Tibial nerve (tissue), 4 donors: ENCODE measurements around the gene SMC3. TPM values are rescaled to one million over a fixed set of nuclear protein-coding genes. Genes with fewer than 3 reads are reported as not detected.
"Not testable (repeated sequence)": the region's sequence is repeated elsewhere in the genome, so short reads cannot be mapped to it uniquely, and the experiment has no call there.

ENCODE experiments used
- DNase-seq, 2 donors: peaks; one replicate each; pipeline ENCODE4 v3.0.0-alpha.2; 2019; ENCODE audit warnings: low spot score in 2 of 2
- H3K27ac ChIP-seq, 4 donors: fragments of 200-600 bp; sonication (generic) in 3 of 4; one replicate each; pipeline ENCODE4 v1.5.1; 2017 to 2019; ENCODE audit warnings: mild to moderate bottlenecking in 1 of 4
- H3K27me3 ChIP-seq, 2 donors: fragments of 200-600 bp; sonication (generic) in 1 of 2; one replicate each; pipeline versions ENCODE4 v1.5.1 to v1.6.0; 2017 to 2019
- H3K36me3 ChIP-seq, 3 donors: fragments of 200-600 bp; sonication (generic); one replicate each; pipeline ENCODE4 v1.5.1; 2018 to 2019
- H3K4me1 ChIP-seq, 4 donors: fragments of 200-600 bp; sonication (generic) in 3 of 4; one replicate each; pipeline ENCODE4 v1.5.1; 2017 to 2019
- H3K4me3 ChIP-seq, 4 donors: fragments of 200-600 bp; sonication (generic) in 3 of 4; one replicate each; pipeline ENCODE4 v1.5.1; 2017 to 2019; ENCODE audit warnings: mild to moderate bottlenecking in 1 of 4, moderate library complexity in 1 of 4
- H3K9me3 ChIP-seq, 4 donors: fragments of 200-600 bp; sonication (generic) in 3 of 4; one replicate each; pipeline ENCODE4 v1.5.1; 2017 to 2019
- CTCF ChIP-seq, 5 experiments: fragments of 200-600 bp in 3 of 5; fragments of 450-650 bp in 2 of 5; sonication (generic) in 3 of 5; IDR thresholded peaks; one replicate each; pipeline ENCODE4 v1.5.1; 2016 to 2019; ENCODE audit warnings: antibody characterized with exemption in 5 of 5, mild to moderate bottlenecking in 3 of 5, moderate library complexity in 2 of 5
- EP300 ChIP-seq, 2 donors: sonication (generic); formaldehyde crosslinking; IDR thresholded peaks; one replicate each; pipeline ENCODE4 v1.6.1; 2017; ENCODE audit warnings: antibody characterized with exemption in 2 of 2, mild to moderate bottlenecking in 1 of 2
- POLR2A ChIP-seq, 2 donors: fragments of 450-650 bp; IDR thresholded peaks; one replicate each; pipeline ENCODE4 v1.6.1; 2017; ENCODE audit warnings: antibody characterized with exemption in 2 of 2, mild to moderate bottlenecking in 2 of 2, moderate library complexity in 2 of 2
- WGBS, 2 donors: methylation state at CpG; one replicate each; pipeline ENCODE4 v1.1.5; 2018; 5-methylcytosine and 5-hydroxymethylcytosine counted together
- total RNA-seq, 4 donors: library from RNA; depleted of rRNA; stranded (reverse); fragments of >200 nt; gene quantifications; one replicate each; pipeline ENCODE4 v1.1.0, GENCODE V29; 2016

The SMC3 gene
- total RNA-seq, 4 donors from 2014 or later: 31.0 to 41.4 (median 33.4) TPM

GRCh38 chr10:110600487-110601101, 33.1 kb downstream of the SMC3 start:
- 67 to 73% methylated on average over 2 of the region's 2 CpGs for WGBS, 2 donors

DNA sequence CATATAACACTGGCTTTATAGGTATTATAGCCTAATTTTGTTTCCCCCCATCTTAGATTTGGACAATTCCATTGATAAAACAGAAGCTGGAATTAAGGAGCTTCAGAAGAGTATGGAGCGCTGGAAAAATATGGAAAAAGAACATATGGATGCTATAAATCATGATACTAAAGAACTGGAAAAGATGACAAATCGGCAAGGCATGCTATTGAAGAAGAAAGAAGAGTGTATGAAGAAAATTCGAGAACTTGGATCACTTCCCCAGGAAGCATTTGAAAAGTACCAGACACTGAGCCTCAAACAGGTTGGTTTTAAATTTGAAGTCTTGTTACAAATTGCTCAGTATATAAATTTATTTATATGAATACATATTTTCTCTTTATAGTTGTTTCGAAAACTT, 34.1 kb downstream of the SMC3 start:
- no peak for DNase-seq
- Histone ChIP-seq H3K9me3 (no peaks in the 10 kb centered on the region), H3K4me3 (no peak overlapping the region), H3K36me3 (peaks cover 4 to 89% (median 8%) of the 10 kb centered on the region in 3 donors), H3K4me1 (no peaks in the 10 kb centered on the region), H3K27me3 (no peaks in the 10 kb centered on the region), H3K27ac (no peak overlapping the region)
- TF ChIP-seq CTCF (IDR thresholded peaks at IDR 0.05): no peak
- no peak for TF ChIP-seq EP300 (IDR thresholded peaks at IDR 0.05)
- TF ChIP-seq POLR2A (IDR thresholded peaks at IDR 0.05): no peak
- 81 to 86% methylated on average over 4 of the region's 4 CpGs for WGBS, 2 donors

More at GRCh38 chr10:110600487-110601101, 33.1 kb downstream of the SMC3 start:
- Histone ChIP-seq H3K4me3 (no peak overlapping the region), H3K9me3 (no peaks in the 10 kb centered on the region), H3K36me3 (peaks cover 4 to 88% (median 8%) of the 10 kb centered on the region in 3 donors), H3K27ac (no peak overlapping the region), H3K4me1 (no peaks in the 10 kb centered on the region), H3K27me3 (no peaks in the 10 kb centered on the region)
- DNase-seq: no peak
- TF ChIP-seq EP300 (IDR thresholded peaks at IDR 0.05) (no peak), POLR2A (IDR thresholded peaks at IDR 0.05) (no peak), CTCF (IDR thresholded peaks at IDR 0.05) (peak in 3 of 5 experiments; percentile 31 to 38 (median 33))

GRCh38 chr10:110608087-110608486, 40.6 kb downstream of the SMC3 start:
- 77 to 78% methylated on average over 6 of the region's 6 CpGs for WGBS, 2 donors
- no peak for DNase-seq

GRCh38 chr10:110609605-110610004, 42.1 kb downstream of the SMC3 start:
- 18 to 31% methylated on average over 2 of the region's 2 CpGs for WGBS, 2 donors
- TF ChIP-seq EP300 (IDR thresholded peaks at IDR 0.05) (no peak), POLR2A (IDR thresholded peaks at IDR 0.05) (no peak), CTCF (IDR thresholded peaks at IDR 0.05) (no peak)
- Histone ChIP-seq H3K27ac (no peak overlapping the region), H3K4me3 (no peak overlapping the region), H3K4me1 (no peaks in the 10 kb centered on the region), H3K27me3 (no peaks in the 10 kb centered on the region), H3K36me3 (peaks cover 0 to 23% (median 3%) of the 10 kb centered on the region in 3 donors), H3K9me3 (no peaks in the 10 kb centered on the region)
- DNase-seq: no peak

More at GRCh38 chr10:110608087-110608486, 40.6 kb downstream of the SMC3 start:
- Histone ChIP-seq H3K9me3 (no peaks in the 10 kb centered on the region), H3K4me1 (no peaks in the 10 kb centered on the region), H3K4me3 (no peak overlapping the region), H3K27ac (no peak overlapping the region), H3K27me3 (no peaks in the 10 kb centered on the region), H3K36me3 (peaks cover 0 to 37% (median 3%) of the 10 kb centered on the region in 3 donors)
- TF ChIP-seq EP300 (IDR thresholded peaks at IDR 0.05): no peak
- TF ChIP-seq POLR2A (IDR thresholded peaks at IDR 0.05): no peak
- TF ChIP-seq CTCF (IDR thresholded peaks at IDR 0.05): no peak

GRCh38 chr10:110610308-110610774, 42.8 kb downstream of the SMC3 start:
- Histone ChIP-seq H3K36me3 (peaks cover 0 to 16% (median 0%) of the 10 kb centered on the region in 3 donors), H3K4me1 (no peaks in the 10 kb centered on the region), H3K9me3 (no peaks in the 10 kb centered on the region), H3K27me3 (no peaks in the 10 kb centered on the region), H3K27ac (no peak overlapping the region), H3K4me3 (no peak overlapping the region)
- DNase-seq: peak in 1 of 2 donors; percentile 58
- TF ChIP-seq CTCF (IDR thresholded peaks at IDR 0.05) (peak; percentile 54 to 81 (median 73)), EP300 (IDR thresholded peaks at IDR 0.05) (no peak)
- 17 to 19% methylated on average over 3 of the region's 3 CpGs for WGBS, 2 donors

DNA sequence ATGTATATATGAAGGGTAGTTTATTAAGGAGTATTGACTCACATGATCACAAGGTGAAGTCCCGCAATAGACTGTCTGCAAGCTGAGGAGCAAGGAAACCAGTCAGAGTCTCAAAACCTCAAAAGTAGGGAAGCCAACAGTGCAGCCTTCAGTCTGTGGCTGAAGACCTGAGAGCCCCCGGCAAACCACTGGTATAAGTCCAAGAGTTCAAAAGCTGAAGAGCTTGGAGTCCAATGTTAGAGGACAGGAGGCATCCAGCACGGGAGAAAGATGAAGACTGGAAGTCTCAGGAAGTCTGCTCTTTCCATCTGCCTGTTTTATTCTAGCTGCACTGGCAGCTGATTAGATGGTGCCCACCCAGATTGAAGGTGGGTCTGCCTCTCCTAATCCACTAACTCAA, 43.3 kb downstream of the SMC3 start:
- not testable (repeated sequence) for H3K9me3 ChIP-seq, H3K27me3 ChIP-seq, H3K27ac ChIP-seq, H3K4me3 ChIP-seq, DNase-seq, H3K4me1 ChIP-seq
- WGBS, 2 donors: 81% methylated on average over 3 of the region's 3 CpGs
- H3K36me3 ChIP-seq: peaks cover 0 to 12% (median 0%) of the 10 kb centered on the region in 3 donors
